H1 (cell line): ENCODE measurements around the gene MKNK2. TPM values are rescaled to one million over a fixed set of nuclear protein-coding genes. Genes with fewer than 3 reads are reported as not detected.
"Not testable (repeated sequence)": the region's sequence is repeated elsewhere in the genome, so short reads cannot be mapped to it uniquely, and the experiment has no call there.

Experiments
- CTCF ChIA-PET: fragments of 300-600 bp; sonication (Branson Sonifier 250); formaldehyde crosslinking; loops from one replicate; lab custom pipeline; 2021; ENCODE audit not compliant: partially characterized antibody; lab: Charles Lee
- POLR2A ChIA-PET: fragments of 300-600 bp; sonication (Branson Sonifier 250); formaldehyde crosslinking; loops from one replicate; lab custom pipeline; 2021; ENCODE audit warnings: inconsistent platforms; ENCODE audit not compliant: partially characterized antibody; lab: Charles Lee
- DNase-seq, 2 experiments: peaks; one replicate each; pipeline versions ENCODE4 v3.0.0 to v3.0.0-alpha.2; 2010 to 2022; ENCODE audit warnings: low spot score in 2 of 2, low read depth in 1 of 2, mixed read lengths in 1 of 2
- FAIRE-seq: peaks from 2 replicates; lab custom pipeline; 2011; peaks lifted over from hg19 to GRCh38; lab: Jason Lieb, UNC
- H2AFZ ChIP-seq: 2 replicates; pipeline ENCODE4 v1.8.1; 2012; ENCODE audit warnings: low read length, inconsistent platforms
- H2AK5ac ChIP-seq: 2 replicates; pipeline ENCODE4 v1.6.1; 2013; ENCODE audit warnings: low read depth, low read length
- H2BK120ac ChIP-seq: replicated peaks from 2 replicates; pipeline ENCODE3; 2013; ENCODE audit warnings: low read depth, low read length, inconsistent platforms
- H2BK12ac ChIP-seq: 2 replicates; pipeline ENCODE4 v1.6.1; 2013; ENCODE audit warnings: low read depth, low read length
- H2BK15ac ChIP-seq: 2 replicates; pipeline ENCODE4 v1.6.1; 2013; ENCODE audit warnings: low read length
- H2BK20ac ChIP-seq: 2 replicates; pipeline ENCODE4 v1.6.1; 2013; ENCODE audit warnings: low read length
- H2BK5ac ChIP-seq: 2 replicates; pipeline ENCODE4 v1.6.1; 2013; ENCODE audit warnings: low read depth, low read length
- H3K14ac ChIP-seq: 2 replicates; pipeline ENCODE4 v1.6.1; 2013; ENCODE audit warnings: inconsistent platforms; ENCODE audit not compliant: insufficient read length
- H3K18ac ChIP-seq: 2 replicates; pipeline ENCODE4 v1.6.1; 2013; ENCODE audit warnings: low read length; ENCODE audit errors: extremely low read depth
- H3K23ac ChIP-seq: 2 replicates; pipeline ENCODE4 v1.6.1; 2013; ENCODE audit warnings: inconsistent platforms; ENCODE audit not compliant: insufficient read length
- H3K23me2 ChIP-seq: 2 replicates; pipeline ENCODE4 v1.6.1; 2013; ENCODE audit warnings: low read depth, low read length
- H3K27ac ChIP-seq: 2 replicates; pipeline ENCODE4 v1.6.1; 2011; ENCODE audit warnings: low read depth, low read length, inconsistent platforms
- H3K27me3 ChIP-seq, 4 experiments: replicated peaks in 1 of 4; 1 replicate in 1 of 4; 2 replicates in 3 of 4; pipeline versions ENCODE4 v1.6.1 to v1.8.1; 2011 to 2013; ENCODE audit warnings: low read length in 3 of 4, mild to moderate bottlenecking in 3 of 4, inconsistent platforms in 2 of 4, mixed read lengths in 2 of 4, moderate library complexity in 1 of 4; ENCODE audit not compliant: control insufficient read depth in 3 of 4, insufficient read depth in 3 of 4; ENCODE audit errors: extremely low read depth in 1 of 4
- H3K36me3 ChIP-seq, 4 experiments: 2 replicates each; pipeline versions ENCODE4 v1.6.1 to v1.8.1; 2011 to 2013; ENCODE audit warnings: mild to moderate bottlenecking in 4 of 4, low read length in 3 of 4, moderate library complexity in 2 of 4, control low read depth in 1 of 4, inconsistent platforms in 1 of 4; ENCODE audit not compliant: insufficient read depth in 4 of 4, control insufficient read depth in 2 of 4
- H3K4ac ChIP-seq: replicated peaks from 2 replicates; pipeline ENCODE3; 2013; ENCODE audit warnings: low read length, low read depth, mixed read lengths, inconsistent platforms; ENCODE audit not compliant: insufficient read length
- H3K4me1 ChIP-seq, 4 experiments: replicated peaks in 1 of 4; 1 replicate in 1 of 4; 2 replicates in 3 of 4; pipeline versions ENCODE4 v1.6.1 to v1.8.1; 2011 to 2013; ENCODE audit warnings: low read length in 3 of 4, inconsistent platforms in 2 of 4, mixed read lengths in 1 of 4; ENCODE audit not compliant: insufficient read depth in 4 of 4, control insufficient read depth in 3 of 4
- H3K4me2 ChIP-seq, 2 experiments: 2 replicates each; pipeline versions ENCODE4 v1.6.1 to v1.8.1; 2011 to 2013; ENCODE audit warnings: low read depth in 2 of 2, low read length in 2 of 2, control low read depth in 1 of 2, inconsistent platforms in 1 of 2, mild to moderate bottlenecking in 1 of 2; ENCODE audit not compliant: insufficient read depth in 1 of 2
- H3K4me3 ChIP-seq, 4 experiments: fragments of 200-600, 300-600 bp in 1 of 4; sonication (generic), shearing (Covaris generic), sonication (Bioruptor Twin) in 1 of 4; 2 replicates each; pipeline versions ENCODE4 v1.5.1 to v1.8.1; 2011 to 2016; ENCODE audit warnings: low read length in 4 of 4, low read depth in 3 of 4, control low read depth in 2 of 4, inconsistent platforms in 2 of 4, mild to moderate bottlenecking in 2 of 4, mixed read lengths in 1 of 4, moderate library complexity in 1 of 4; ENCODE audit not compliant: insufficient read depth in 2 of 4; ENCODE audit errors: extremely low read depth in 1 of 4
- H3K56ac ChIP-seq: replicated peaks from 2 replicates; pipeline ENCODE3; 2013; ENCODE audit warnings: low read depth, mild to moderate bottlenecking, mixed read lengths, low read length, inconsistent platforms; ENCODE audit not compliant: insufficient read length
- H3K79me1 ChIP-seq: 2 replicates; pipeline ENCODE4 v1.6.1; 2013; ENCODE audit warnings: low read depth, low read length, control low read depth
- H3K79me2 ChIP-seq, 2 experiments: 2 replicates each; pipeline versions ENCODE4 v1.6.1 to v1.8.1; 2012 to 2013; ENCODE audit warnings: low read length in 2 of 2, mild to moderate bottlenecking in 2 of 2, inconsistent platforms in 1 of 2; ENCODE audit not compliant: insufficient read depth in 2 of 2, control insufficient read depth in 1 of 2
- H3K9ac ChIP-seq, 4 experiments: replicated peaks in 1 of 4; 1 replicate in 1 of 4; 2 replicates in 3 of 4; pipeline versions ENCODE4 v1.6.1 to v1.8.1; 2011 to 2013; ENCODE audit warnings: low read depth in 3 of 4, low read length in 3 of 4, control low read depth in 2 of 4, mild to moderate bottlenecking in 2 of 4, moderate library complexity in 2 of 4, inconsistent platforms in 1 of 4; ENCODE audit errors: extremely low read depth in 1 of 4
- H3K9me3 ChIP-seq, 2 experiments: 2 replicates each; pipeline versions ENCODE4 v1.6.1 to v1.8.1; 2012 to 2013; ENCODE audit warnings: mild to moderate bottlenecking in 2 of 2, moderate library complexity in 2 of 2, control low read depth in 1 of 2, inconsistent platforms in 1 of 2, low read depth in 1 of 2, low read length in 1 of 2, mixed read lengths in 1 of 2; ENCODE audit not compliant: insufficient read depth in 2 of 2
- H4K20me1 ChIP-seq, 2 experiments: replicated peaks in 1 of 2; 2 replicates each; pipeline versions ENCODE3 to v1.8.1; 2011 to 2013; ENCODE audit warnings: inconsistent platforms in 2 of 2, low read length in 2 of 2, mild to moderate bottlenecking in 1 of 2; ENCODE audit not compliant: insufficient read depth in 2 of 2, control insufficient read depth in 1 of 2
- H4K5ac ChIP-seq: 2 replicates; pipeline ENCODE4 v1.6.1; 2013; ENCODE audit warnings: low read length, low read depth, mixed read lengths, inconsistent platforms; ENCODE audit not compliant: insufficient read length
- H4K8ac ChIP-seq: 2 replicates; pipeline ENCODE4 v1.8.0; 2013; ENCODE audit warnings: mild to moderate bottlenecking, moderate library complexity, low read length, inconsistent platforms; ENCODE audit not compliant: insufficient read depth; ENCODE audit errors: extremely low read depth
- H4K91ac ChIP-seq: replicated peaks from 2 replicates; pipeline ENCODE3; 2013; ENCODE audit warnings: low read length, mixed read lengths, inconsistent platforms; ENCODE audit not compliant: insufficient read length
- WGBS, 2 experiments: shearing (Covaris generic) in 1 of 2; methylation state at CpG; one replicate each; pipeline versions ENCODE4 v1.1.6 to v1.1.7; 2013 to 2015; ENCODE audit warnings: low lambda C conversion rate in 2 of 2, mixed read lengths in 2 of 2, inconsistent platforms in 1 of 2, low coverage in 1 of 2, missing lambda C conversion rate in 1 of 2; ENCODE audit not compliant: insufficient replicate concordance in 2 of 2, insufficient coverage in 1 of 2, insufficient read length in 1 of 2; ENCODE audit errors: extremely low coverage in 1 of 2, missing lambda C conversion rate in 1 of 2; 5-methylcytosine and 5-hydroxymethylcytosine counted together
- polyA plus RNA-seq, 7 experiments: library from polyadenylated mRNA; depleted of rRNA in 3 of 7; stranded (reverse) in 5 of 7; unstranded in 2 of 7; fragments of >200 nt in 5 of 7; fragments of 200-250 nt in 2 of 7; gene quantifications; 1 replicate in 5 of 7; 2 replicates in 1 of 7; 4 replicates in 1 of 7; pipeline versions ENCODE4 v1.2.1 to v1.2.3, GENCODE V29; 2011 to 2013; ENCODE audit warnings: missing spikeins in 2 of 7, mixed read lengths in 2 of 7
- total RNA-seq: library from RNA; stranded (reverse); fragmentation: NEBNext Ultra II Directional; extraction: Animal tissue kit (Norgen Biotek cat#: 25700); gene quantifications from 2 replicates; pipeline ENCODE4 v1.2.1, GENCODE V29; 2021

MKNK2 gene
- total and polyA plus RNA-seq, 2 of the 8 experiments (the other 6 are each of a cell fraction or from before 2014, with no cell fraction given) = 163 to 166 TPM

DNA sequence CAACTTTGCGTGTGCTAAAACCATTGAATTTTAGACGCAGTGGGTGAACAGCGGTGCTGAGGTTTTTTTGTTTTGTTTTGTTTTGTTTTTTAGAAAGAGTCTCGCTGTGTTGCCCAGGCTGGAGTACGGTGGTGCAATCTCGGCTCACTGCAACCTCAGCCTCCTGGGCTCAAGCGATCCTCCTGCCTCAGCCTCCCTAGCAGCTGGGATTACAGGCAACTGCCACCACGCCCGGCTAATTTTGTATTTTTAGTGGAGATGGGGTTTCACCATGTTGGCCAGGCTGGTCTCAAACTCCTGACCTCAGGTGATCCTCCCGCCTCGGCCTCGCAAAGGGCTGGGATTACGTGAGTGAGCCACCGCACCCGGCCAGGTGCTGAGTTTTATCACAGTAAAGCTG, 16.8 kb downstream of the MKNK2 start:
- CTCF ChIA-PET = interaction anchor here (0.8 to 1.7 kb wide), 9 partner anchors 11 to 88 kb away, joined by 3 to 6 read pairs (median 4); no protein-coding TSS in a partner anchor
- H2AK5ac ChIP-seq, H3K4ac ChIP-seq, H3K9me3 ChIP-seq, H3K27ac ChIP-seq, H2BK15ac ChIP-seq, H4K91ac ChIP-seq, H4K5ac ChIP-seq, H3K23ac ChIP-seq, H3K18ac ChIP-seq, H3K36me3 ChIP-seq, H4K20me1 ChIP-seq, H3K56ac ChIP-seq, H2BK12ac ChIP-seq, H3K79me1 ChIP-seq, DNase-seq, H3K4me1 ChIP-seq, H2AFZ ChIP-seq, H3K23me2 ChIP-seq, H2BK120ac ChIP-seq, H3K79me2 ChIP-seq, H3K14ac ChIP-seq, H2BK20ac ChIP-seq, H3K9ac ChIP-seq, FAIRE-seq, H3K27me3 ChIP-seq: not testable (repeated sequence)
- POLR2A ChIA-PET = interaction anchor here (0.7 to 27.5 kb wide), 8 partner anchors 8 to 61 kb away, joined by 3 to 524 read pairs (median 4); partner anchors contain the start of gene MKNK2
- 96% methylated on average over 14 of the region's 15 CpGs; no CpG with 5 or more reads in 1 of the 2 experiments for WGBS, 2 experiments
- Histone ChIP-seq H2BK5ac (peak overlapping the region; percentile 18; the same call in 1 of the 2 replicates), H3K4me2 (peak overlapping the region in 1 of 2 experiments; percentile 31; a peak in 2 of 4 replicates), H3K4me3 (peak overlapping the region in 2 of 4 experiments; percentile 15 to 27; a peak in 1 of 8 replicates), H4K8ac (peak overlapping the region; percentile 66; the same call in 1 of the 2 replicates)
